ENCODE data around the gene UBAC2.

- TF ChIP-seq, protein P1, sequence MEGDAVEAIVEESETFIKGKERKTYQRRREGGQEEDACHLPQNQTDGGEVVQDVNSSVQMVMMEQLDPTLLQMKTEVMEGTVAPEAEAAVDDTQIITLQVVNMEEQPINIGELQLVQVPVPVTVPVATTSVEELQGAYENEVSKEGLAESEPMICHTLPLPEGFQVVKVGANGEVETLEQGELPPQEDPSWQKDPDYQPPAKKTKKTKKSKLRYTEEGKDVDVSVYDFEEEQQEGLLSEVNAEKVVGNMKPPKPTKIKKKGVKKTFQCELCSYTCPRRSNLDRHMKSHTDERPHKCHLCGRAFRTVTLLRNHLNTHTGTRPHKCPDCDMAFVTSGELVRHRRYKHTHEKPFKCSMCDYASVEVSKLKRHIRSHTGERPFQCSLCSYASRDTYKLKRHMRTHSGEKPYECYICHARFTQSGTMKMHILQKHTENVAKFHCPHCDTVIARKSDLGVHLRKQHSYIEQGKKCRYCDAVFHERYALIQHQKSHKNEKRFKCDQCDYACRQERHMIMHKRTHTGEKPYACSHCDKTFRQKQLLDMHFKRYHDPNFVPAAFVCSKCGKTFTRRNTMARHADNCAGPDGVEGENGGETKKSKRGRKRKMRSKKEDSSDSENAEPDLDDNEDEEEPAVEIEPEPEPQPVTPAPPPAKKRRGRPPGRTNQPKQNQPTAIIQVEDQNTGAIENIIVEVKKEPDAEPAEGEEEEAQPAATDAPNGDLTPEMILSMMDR (IDR thresholded peaks at IDR 0.05), result no peak
- no peak for TF ChIP-seq ZFX (IDR thresholded peaks at IDR 0.05; ENCODE audit: borderline replicate concordance)
These were observed 59.6 kb downstream of the UBAC2 start for GRCh38 chr13:99260216-99260615.
